NT2/D1 (cell line): Measurements from ENCODE around the gene REPS2.

Experiments used
- DNase-seq: peaks from one replicate; pipeline ENCODE4 v3.0.0-alpha.2; 2011; ENCODE audit warnings: low read depth, low spot score
- H3K27me3 ChIP-seq: 2 replicates; pipeline ENCODE4 v1.6.0; 2011; ENCODE audit warnings: mild to moderate bottlenecking; ENCODE audit not compliant: insufficient read length, insufficient read depth
- H3K36me3 ChIP-seq: 2 replicates; pipeline ENCODE4 v1.6.1; 2011; ENCODE audit warnings: mild to moderate bottlenecking, low read length, mixed read lengths; ENCODE audit not compliant: insufficient read depth, insufficient read length
- H3K4me1 ChIP-seq: 2 replicates; pipeline ENCODE4 v1.5.1; 2011; ENCODE audit not compliant: insufficient read depth, insufficient read length
- H3K4me3 ChIP-seq: 2 replicates; pipeline ENCODE4 v1.5.1; 2011; ENCODE audit warnings: low read depth; ENCODE audit not compliant: insufficient read length
- H3K9ac ChIP-seq: 2 replicates; pipeline ENCODE4 v1.6.0; 2011; ENCODE audit warnings: low read depth; ENCODE audit not compliant: insufficient read length
- H3K9me3 ChIP-seq: 2 replicates; pipeline ENCODE4 v1.5.1; 2011; ENCODE audit warnings: mild to moderate bottlenecking, low read length; ENCODE audit not compliant: insufficient read depth
- SUZ12 ChIP-seq: IDR thresholded peaks from 2 replicates; pipeline ENCODE4 v1.6.1; 2011; ENCODE audit not compliant: insufficient read length, insufficient read depth; ENCODE audit errors: extremely low read depth
- YY1 ChIP-seq: IDR thresholded peaks from 2 replicates; pipeline ENCODE4 v1.6.1; 2011; ENCODE audit not compliant: insufficient read length, insufficient read depth
- ZNF274 ChIP-seq: IDR thresholded peaks from 2 replicates; pipeline ENCODE4 v1.6.1; 2011; ENCODE audit warnings: mild to moderate bottlenecking, low read depth, low read length

The REPS2 gene

DNA sequence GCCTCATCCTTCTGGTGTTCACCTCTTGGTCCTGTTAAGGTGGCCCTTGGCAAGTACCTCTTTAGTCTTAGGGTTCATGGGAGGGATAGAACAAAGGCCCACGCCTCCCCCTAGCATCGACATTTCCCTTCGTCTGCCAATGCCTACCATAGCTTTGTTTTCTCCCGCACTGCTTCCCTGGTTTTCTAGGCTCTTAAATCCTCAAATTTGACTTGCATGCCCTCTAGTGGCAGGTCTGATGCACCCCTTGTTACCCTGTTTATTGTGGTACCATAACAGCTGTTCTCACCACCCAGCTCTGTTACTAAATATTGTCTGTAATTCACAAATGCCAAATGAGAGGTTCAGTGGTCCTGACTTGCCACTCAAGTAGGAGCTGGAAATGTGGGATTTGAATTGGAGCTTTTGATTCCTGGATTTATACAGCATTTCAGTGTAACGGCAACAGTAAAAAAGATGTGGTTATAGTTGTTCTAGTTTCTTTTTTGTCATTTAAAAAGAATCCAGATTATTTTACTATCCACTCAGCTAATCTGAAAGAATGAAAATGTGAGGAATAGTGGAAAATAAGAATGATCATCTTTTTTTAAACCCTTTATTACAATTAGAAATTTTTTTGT, 100.1 kb downstream of the REPS2 start:
- TF ChIP-seq SUZ12 (no peak), YY1 (no peak), ZNF274 (no peak)
- no peak overlapping the region for H3K4me3 ChIP-seq
- no peak overlapping the region for H3K9ac ChIP-seq
- DNase-seq, result peak; percentile 65
- no peaks in the 10 kb centered on the region for H3K36me3 ChIP-seq
- H3K4me1 ChIP-seq, result no peaks in the 10 kb centered on the region
- no peaks in the 10 kb centered on the region for H3K27me3 ChIP-seq
- no peaks in the 10 kb centered on the region for H3K9me3 ChIP-seq

- H3K4me1 ChIP-seq, result no peaks in the 10 kb centered on the region
- H3K4me3 ChIP-seq, result no peak overlapping the region
- no peak overlapping the region for H3K9ac ChIP-seq
- H3K36me3 ChIP-seq, result no peaks in the 10 kb centered on the region
- H3K27me3 ChIP-seq, result no peaks in the 10 kb centered on the region
- no peaks in the 10 kb centered on the region for H3K9me3 ChIP-seq
- TF ChIP-seq SUZ12 (no peak), ZNF274 (no peak), YY1 (no peak)
- DNase-seq, result no peak
Observed at GRCh38 chrX:17047224-17047623, 100.8 kb downstream of the REPS2 start.

GRCh38 chrX:17052210-17052609, 105.8 kb downstream of the REPS2 start:
- Histone ChIP-seq H3K4me1 (no peaks in the 10 kb centered on the region), H3K9ac (no peak overlapping the region), H3K36me3 (no peaks in the 10 kb centered on the region), H3K9me3 (no peaks in the 10 kb centered on the region), H3K27me3 (no peaks in the 10 kb centered on the region), H3K4me3 (no peak overlapping the region)
- no peak for DNase-seq
- TF ChIP-seq SUZ12, result no peak

- Histone ChIP-seq H3K9me3 (no peaks in the 10 kb centered on the region), H3K36me3 (no peaks in the 10 kb centered on the region), H3K27me3 (no peaks in the 10 kb centered on the region), H3K9ac (no peak overlapping the region), H3K4me1 (no peaks in the 10 kb centered on the region), H3K4me3 (no peak overlapping the region)
- TF ChIP-seq ZNF274 (no peak), SUZ12 (no peak), YY1 (no peak)
- DNase-seq, result no peak
Observed at GRCh38 chrX:17052793-17053192, 106.3 kb downstream of the REPS2 start.

- Histone ChIP-seq H3K9ac (no peak overlapping the region), H3K9me3 (no peaks in the 10 kb centered on the region), H3K4me1 (no peaks in the 10 kb centered on the region), H3K36me3 (no peaks in the 10 kb centered on the region), H3K27me3 (no peaks in the 10 kb centered on the region), H3K4me3 (no peak overlapping the region)
- no peak for DNase-seq
- TF ChIP-seq ZNF274, result no peak
- no peak for TF ChIP-seq YY1
- no peak for TF ChIP-seq SUZ12
Observed at GRCh38 chrX:17053502-17053901, 107.0 kb downstream of the REPS2 start.

DNA sequence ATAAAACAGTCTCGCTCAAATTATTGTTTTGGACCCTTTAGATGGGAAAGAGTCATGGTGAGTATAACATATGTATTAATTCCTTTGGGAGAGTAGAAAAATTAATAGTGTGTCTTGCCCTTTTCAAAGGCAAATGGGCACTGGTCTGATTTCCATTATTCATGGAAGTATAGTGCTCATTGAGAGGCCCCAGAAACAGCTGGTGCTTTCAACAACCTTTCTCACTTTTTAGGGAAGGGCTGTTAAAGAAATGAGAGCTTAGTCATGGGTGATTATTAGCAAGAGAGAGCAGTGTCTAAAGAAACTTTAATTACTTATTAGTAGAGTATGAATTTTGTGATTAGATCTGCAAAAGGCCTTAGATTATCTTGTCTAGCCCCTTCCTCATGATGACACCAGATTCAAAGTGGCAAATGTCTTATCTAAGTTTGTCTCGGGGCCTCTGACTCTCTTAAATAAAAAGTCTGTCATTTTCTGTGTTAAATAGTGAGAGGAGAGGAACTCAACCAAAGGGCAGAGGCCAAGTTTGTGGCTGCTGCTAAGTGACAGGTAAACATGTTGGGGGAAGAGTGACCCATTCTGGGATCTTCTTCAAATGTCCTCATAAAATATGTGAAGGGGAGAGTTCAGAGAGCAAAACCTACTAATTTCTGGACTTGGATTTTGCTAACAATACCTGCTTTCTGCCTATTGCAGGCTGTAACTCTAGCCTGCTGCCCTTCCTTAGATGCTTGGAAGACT, 110.6 kb downstream of the REPS2 start:
- Histone ChIP-seq H3K4me3 (no peak overlapping the region), H3K4me1 (no peaks in the 10 kb centered on the region), H3K9me3 (no peaks in the 10 kb centered on the region), H3K9ac (no peak overlapping the region), H3K36me3 (no peaks in the 10 kb centered on the region), H3K27me3 (no peaks in the 10 kb centered on the region)
- no peak for TF ChIP-seq SUZ12
- TF ChIP-seq ZNF274, result no peak
- TF ChIP-seq YY1, result no peak
- DNase-seq, result no peak

DNA sequence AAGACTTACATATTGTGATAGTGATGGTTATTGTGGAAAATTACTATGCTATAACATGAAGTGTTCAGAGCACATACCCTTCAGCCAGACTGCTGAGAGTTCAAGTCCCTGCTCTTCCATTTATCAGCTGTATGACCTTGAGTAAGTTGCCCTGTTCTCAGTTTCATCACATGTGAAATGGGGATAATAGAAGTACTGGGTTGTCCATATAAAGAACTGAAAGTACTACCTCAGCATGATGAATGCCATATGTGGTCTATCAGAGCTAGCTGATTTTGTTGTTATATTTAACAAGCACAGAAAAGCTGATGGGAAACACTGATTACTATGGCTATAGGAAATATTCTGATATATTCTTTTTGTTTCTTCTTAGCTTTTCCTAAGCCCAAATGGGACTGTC, 115.6 kb downstream of the REPS2 start:
- TF ChIP-seq SUZ12 (no peak), ZNF274 (no peak), YY1 (no peak)
- Histone ChIP-seq H3K27me3 (no peaks in the 10 kb centered on the region), H3K9ac (no peak overlapping the region), H3K36me3 (no peaks in the 10 kb centered on the region), H3K4me1 (no peaks in the 10 kb centered on the region), H3K4me3 (no peak overlapping the region), H3K9me3 (no peaks in the 10 kb centered on the region)
- DNase-seq, result no peak
